GM23248 (cell line): ENCODE results near the gene CDKN2AIPNL. TPM values are rescaled to one million over a fixed set of nuclear protein-coding genes. Genes with fewer than 3 reads are reported as not detected.
"Not testable (repeated sequence)": the region's sequence is repeated elsewhere in the genome, so short reads cannot be mapped to it uniquely, and the experiment has no call there.

ENCODE experiments used
- DNase-seq: peaks from one replicate; pipeline ENCODE4 v3.0.0-alpha.2; 2015
- H2AFZ ChIP-seq: fragments of 200-600 bp; sonication (generic); 2 replicates; pipeline ENCODE4 v1.6.1; 2016; ENCODE audit warnings: antibody characterized with exemption
- H3F3A ChIP-seq: fragments of 200-600 bp; sonication (generic); 2 replicates; pipeline ENCODE4 v1.6.1; 2016; ENCODE audit warnings: mild to moderate bottlenecking, antibody characterized with exemption, mixed run types; ENCODE audit not compliant: insufficient read depth
- H3K27ac ChIP-seq: fragments of 200-600 bp; sonication (generic); 2 replicates; pipeline ENCODE4 v1.5.1; 2016; ENCODE audit warnings: mild to moderate bottlenecking
- H3K27me3 ChIP-seq: fragments of 200-600 bp; sonication (generic); replicated peaks from 2 replicates; pipeline ENCODE4 v1.6.1; 2016; ENCODE audit warnings: mild to moderate bottlenecking; ENCODE audit not compliant: insufficient read depth
- H3K36me3 ChIP-seq: fragments of 200-600 bp; sonication (generic); 2 replicates; pipeline ENCODE4 v1.6.1; 2016; ENCODE audit warnings: low read depth, mild to moderate bottlenecking
- H3K4me1 ChIP-seq: fragments of 200-600 bp; sonication (generic); 2 replicates; pipeline ENCODE4 v1.6.1; 2016; ENCODE audit warnings: mild to moderate bottlenecking; ENCODE audit not compliant: insufficient read depth
- H3K4me2 ChIP-seq: fragments of 200-600 bp; sonication (generic); one replicate; pipeline ENCODE4 v1.6.1; 2016; ENCODE audit warnings: mild to moderate bottlenecking; ENCODE audit not compliant: unreplicated experiment
- H3K4me3 ChIP-seq: fragments of 200-600 bp; sonication (generic); 2 replicates; pipeline ENCODE4 v1.5.1; 2016; ENCODE audit warnings: mild to moderate bottlenecking
- H3K79me2 ChIP-seq: fragments of 200-600 bp; sonication (generic); 2 replicates; pipeline ENCODE4 v1.6.1; 2016; ENCODE audit warnings: mild to moderate bottlenecking; ENCODE audit not compliant: insufficient read depth
- H3K9ac ChIP-seq: fragments of 200-600 bp; sonication (generic); 2 replicates; pipeline ENCODE4 v1.6.1; 2016; ENCODE audit warnings: mild to moderate bottlenecking
- H3K9me2 ChIP-seq: fragments of 200-600 bp; sonication (generic); 2 replicates; pipeline ENCODE4 v1.6.1; 2016; ENCODE audit warnings: mixed run types, mild to moderate bottlenecking, moderate library complexity; ENCODE audit not compliant: insufficient read depth
- H3K9me3 ChIP-seq: fragments of 200-600 bp; sonication (generic); one replicate; pipeline ENCODE4 v1.6.1; 2017; ENCODE audit warnings: low read depth
- H4K20me1 ChIP-seq: fragments of 200-600 bp; sonication (generic); 2 replicates; pipeline ENCODE4 v1.6.0; 2016; ENCODE audit not compliant: insufficient read depth
- EZH2 ChIP-seq: fragments of 200-600 bp; sonication (generic); IDR thresholded peaks from 2 replicates; pipeline ENCODE4 v1.6.1; 2018; ENCODE audit warnings: antibody characterized with exemption, mild to moderate bottlenecking; ENCODE audit not compliant: insufficient read depth, poor library complexity, severe bottlenecking
- EZH2phosphoT487 ChIP-seq: fragments of 200-600 bp; sonication (generic); IDR thresholded peaks from 2 replicates; pipeline ENCODE4 v1.6.1; 2018; ENCODE audit warnings: antibody characterized with exemption, moderate library complexity, mild to moderate bottlenecking, low read depth; ENCODE audit not compliant: insufficient read depth
- WGBS, 2 experiments: methylation state at CpG; one replicate each; pipeline ENCODE4 v1.1.6; 2015 to 2017; ENCODE audit warnings: low lambda C conversion rate in 2 of 2, low coverage in 1 of 2; ENCODE audit errors: missing lambda C conversion rate in 2 of 2; 5-methylcytosine and 5-hydroxymethylcytosine counted together
- in situ Hi-C: fragments of 300-500 bp; cut with MboI; formaldehyde crosslinking; loops from 2 replicates; pipeline ENCODE4 v1.15.0; 2020
- polyA plus RNA-seq: library from polyadenylated mRNA; unstranded; fragments of >200 nt; fragmentation: Nextera tagmentation; extraction: Ambion mirVana; gene quantifications from 2 replicates; pipeline ENCODE4 v1.2.1, GENCODE V29; 2016
- total RNA-seq: library from RNA; depleted of rRNA; stranded (reverse); fragments of >200 nt; shearing (Covaris generic); gene quantifications from 2 replicates; pipeline ENCODE4 v1.2.3, GENCODE V29; 2014

CDKN2AIPNL gene
- total and polyA plus RNA-seq, 2 experiments from 2014 or later, result 26.0 to 39.9 TPM

- Histone ChIP-seq H2AFZ (no peak overlapping the region), H3K36me3 (peaks cover 76% of the 10 kb centered on the region), H3K4me1 (no peaks in the 10 kb centered on the region), H3K79me2 (peaks cover 90% of the 10 kb centered on the region), H3K9ac (no peak overlapping the region), H3K27me3 (no peaks in the 10 kb centered on the region), H3F3A (peaks cover 16% of the 10 kb centered on the region; the same call in 1 of the 2 replicates), H3K27ac (no peak overlapping the region), H3K9me2 (no peaks in the 10 kb centered on the region), H3K9me3 (no peaks in the 10 kb centered on the region), H3K4me2 (no peak overlapping the region), H3K4me3 (no peak overlapping the region), H4K20me1 (peaks cover 4% of the 10 kb centered on the region; the same call in 1 of the 2 replicates)
- no peak for DNase-seq
- in situ Hi-C loops, result no loop called here
- no peak for TF ChIP-seq EZH2phosphoT487
- TF ChIP-seq EZH2, result no peak
- 79 to 87% methylated on average over 4 of the region's 4 CpGs for WGBS, 2 experiments
These were observed 27.5 kb downstream of the CDKN2AIPNL start for GRCh38 chr5:134383980-134384697.

- H3K4me2 ChIP-seq, H3K4me1 ChIP-seq, H3K27me3 ChIP-seq, in situ Hi-C loops, H3K9me3 ChIP-seq, H3K9me2 ChIP-seq, DNase-seq, H2AFZ ChIP-seq, H4K20me1 ChIP-seq, H3K4me3 ChIP-seq, H3K27ac ChIP-seq, H3K9ac ChIP-seq: not testable (repeated sequence)
- Histone ChIP-seq H3F3A (peaks cover 18% of the 10 kb centered on the region; the same call in 1 of the 2 replicates), H3K79me2 (peaks cover 97% of the 10 kb centered on the region), H3K36me3 (peaks cover 74% of the 10 kb centered on the region)
- WGBS, 2 experiments, result 95 to 98% methylated on average over 2 of the region's 2 CpGs
These were observed 29.5 kb downstream of the CDKN2AIPNL start for GRCh38 chr5:134382204-134382603.

- Histone ChIP-seq H3K4me2 (no peak overlapping the region), H3K27me3 (no peaks in the 10 kb centered on the region), H3K4me3 (no peak overlapping the region), H3K9me2 (no peaks in the 10 kb centered on the region), H3K4me1 (no peaks in the 10 kb centered on the region), H2AFZ (no peak overlapping the region), H3K79me2 (peaks cover 99% of the 10 kb centered on the region), H4K20me1 (peaks cover 4% of the 10 kb centered on the region; the same call in 1 of the 2 replicates), H3K36me3 (peaks cover 76% of the 10 kb centered on the region), H3F3A (peaks cover 22% of the 10 kb centered on the region; the same call in 1 of the 2 replicates), H3K9ac (no peak overlapping the region), H3K9me3 (no peaks in the 10 kb centered on the region), H3K27ac (no peak overlapping the region)
- in situ Hi-C loops, result no loop called here
- no peak for DNase-seq
- 87 to 91% methylated on average over 5 of the region's 5 CpGs for WGBS, 2 experiments
- TF ChIP-seq EZH2 (no peak), EZH2phosphoT487 (no peak)
These were observed 31.3 kb downstream of the CDKN2AIPNL start for GRCh38 chr5:134380346-134380745.

GRCh38 chr5:134374232-134374631, 37.4 kb downstream of the CDKN2AIPNL start:
- no peak for DNase-seq
- Histone ChIP-seq H3K27me3 (no peaks in the 10 kb centered on the region), H2AFZ (no peak overlapping the region), H3F3A (peaks cover 23% of the 10 kb centered on the region), H4K20me1 (peaks cover 19% of the 10 kb centered on the region; the same call in 1 of the 2 replicates), H3K4me2 (peak overlapping the region; percentile 68), H3K79me2 (peaks cover 88% of the 10 kb centered on the region), H3K9ac (peak overlapping the region; percentile 25; the same call in 1 of the 2 replicates), H3K27ac (no peak overlapping the region), H3K4me1 (0 out of 2 replicates have a peak, but pooled peaks cover 21% of the 10 kb centered on the region), H3K9me3 (no peaks in the 10 kb centered on the region), H3K9me2 (no peaks in the 10 kb centered on the region), H3K36me3 (peaks cover 20% of the 10 kb centered on the region), H3K4me3 (peak overlapping the region; percentile 96)
- 58 to 60% methylated on average over 3 of the region's 3 CpGs for WGBS, 2 experiments
- in situ Hi-C loops, result no loop called here
- TF ChIP-seq EZH2 (no peak), EZH2phosphoT487 (no peak)

DNA sequence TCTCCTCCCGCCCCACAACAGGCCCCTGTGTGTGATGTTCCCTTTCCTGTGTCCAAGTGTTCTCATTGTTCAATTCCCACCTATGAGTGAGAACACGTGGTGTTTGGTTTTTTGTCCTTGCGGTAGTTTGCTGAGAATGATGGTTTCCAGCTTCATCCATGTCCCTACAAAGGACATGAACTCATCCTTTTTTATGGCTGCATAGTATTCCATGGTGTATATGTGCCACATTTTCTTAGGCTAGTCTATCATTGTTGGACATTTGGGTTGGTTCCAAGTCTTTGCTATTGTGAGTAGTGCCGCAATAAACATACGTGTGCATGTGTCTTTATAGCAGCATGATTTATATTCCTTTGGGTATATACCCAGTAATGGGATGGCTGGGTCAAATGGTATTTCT, 38.0 kb downstream of the CDKN2AIPNL start:
- DNase-seq, H3K9me3 ChIP-seq, H3K27me3 ChIP-seq, in situ Hi-C loops, H3K9me2 ChIP-seq, H2AFZ ChIP-seq, H3K27ac ChIP-seq: not testable (repeated sequence)
- Histone ChIP-seq H4K20me1 (peaks cover 19% of the 10 kb centered on the region; the same call in 1 of the 2 replicates), H3K9ac (peak overlapping the region; percentile 100; the same call in 1 of the 2 replicates), H3K4me3 (peak overlapping the region; percentile 96), H3F3A (peaks cover 23% of the 10 kb centered on the region), H3K4me2 (peak overlapping the region; percentile 100), H3K4me1 (0 out of 2 replicates have a peak, but pooled peaks cover 21% of the 10 kb centered on the region), H3K36me3 (peaks cover 20% of the 10 kb centered on the region), H3K79me2 (peaks cover 84% of the 10 kb centered on the region)
- WGBS, 2 experiments, result 93 to 95% methylated on average over 5 of the region's 5 CpGs
